ENCODE measurements around the gene PIP5K1B. TPM values are rescaled to one million over a fixed set of nuclear protein-coding genes. Genes with fewer than 3 reads are reported as not detected.

PIP5K1B gene
- total RNA-seq, 2 donors from 2014 or later = 3.9 to 7.1 TPM

- no peak for TF ChIP-seq CTCF (IDR thresholded peaks at IDR 0.05)
- Histone ChIP-seq H3K9me3 (no peaks in the 10 kb centered on the region), H3K36me3 (no peaks in the 10 kb centered on the region), H3K4me1 (ENCODE audit: control insufficient read depth in 1 of 2, low read depth in 2 of 2) (peaks cover 14 to 62% of the 10 kb centered on the region in 2 donors), H3K27ac (peak overlapping the region; percentile 48 to 57), H3K27me3 (replicated peaks; ENCODE audit: insufficient read depth) (no peaks in the 10 kb centered on the region), H3K4me3 (no peak overlapping the region)
- ATAC-seq (ENCODE audit: insufficient number of reproducible peaks, low FRiP score, low read depth) (no peak), DNase-seq (ENCODE audit: low spot score) (no peak)
Measured at GRCh38 chr9:68777070-68777763, 72.2 kb downstream of the PIP5K1B start.

- H3K27ac ChIP-seq = peak overlapping the region in 1 of 2 donors; percentile 93
- TF ChIP-seq CTCF (IDR thresholded peaks at IDR 0.05) = no peak
- no peaks in the 10 kb centered on the region for H3K9me3 ChIP-seq
- H3K27me3 ChIP-seq (replicated peaks; ENCODE audit: insufficient read depth) = no peaks in the 10 kb centered on the region
- DNase-seq (ENCODE audit: low spot score) (no peak), ATAC-seq (ENCODE audit: insufficient number of reproducible peaks, low FRiP score, low read depth) (no peak)
- H3K36me3 ChIP-seq = no peaks in the 10 kb centered on the region
- no peak overlapping the region for H3K4me3 ChIP-seq
- H3K4me1 ChIP-seq (ENCODE audit: control insufficient read depth in 1 of 2, low read depth in 2 of 2) = peaks cover 26 to 71% of the 10 kb centered on the region in 2 donors
Measured at GRCh38 chr9:68778635-68779034, 73.6 kb downstream of the PIP5K1B start.

- peak; percentile 80 for DNase-seq (ENCODE audit: low spot score)
- peaks cover 32 to 72% of the 10 kb centered on the region in 2 donors for H3K4me1 ChIP-seq (ENCODE audit: control insufficient read depth in 1 of 2, low read depth in 2 of 2)
Measured at GRCh38 chr9:68779558-68780379, 74.7 kb downstream of the PIP5K1B start.

GRCh38 chr9:68780380-68780712 is 75.3 kb downstream of the PIP5K1B start:
- TF ChIP-seq CTCF (IDR thresholded peaks at IDR 0.05) = no peak
- H3K9me3 ChIP-seq = no peaks in the 10 kb centered on the region
- no peak for ATAC-seq (ENCODE audit: insufficient number of reproducible peaks, low FRiP score, low read depth)
- no peaks in the 10 kb centered on the region for H3K27me3 ChIP-seq (replicated peaks; ENCODE audit: insufficient read depth)
- no peaks in the 10 kb centered on the region for H3K36me3 ChIP-seq
- peak overlapping the region; percentile 86 for H3K4me3 ChIP-seq
- H3K27ac ChIP-seq = peak overlapping the region; percentile 93 to 96
- no peak for DNase-seq (ENCODE audit: low spot score)
- H3K4me1 ChIP-seq (ENCODE audit: control insufficient read depth in 1 of 2, low read depth in 2 of 2) = peaks cover 35 to 72% of the 10 kb centered on the region in 2 donors

More at GRCh38 chr9:68779558-68780379, 74.7 kb downstream of the PIP5K1B start:
- no peaks in the 10 kb centered on the region for H3K9me3 ChIP-seq
- peak overlapping the region; percentile 86 for H3K4me3 ChIP-seq
- no peaks in the 10 kb centered on the region for H3K27me3 ChIP-seq (replicated peaks; ENCODE audit: insufficient read depth)
- H3K27ac ChIP-seq = peak overlapping the region; percentile 93 to 96
- H3K36me3 ChIP-seq = no peaks in the 10 kb centered on the region
- peak; percentile 90 for ATAC-seq (ENCODE audit: insufficient number of reproducible peaks, low FRiP score, low read depth)
- no peak for TF ChIP-seq CTCF (IDR thresholded peaks at IDR 0.05)

- DNase-seq (ENCODE audit: low spot score) = no peak
- no peaks in the 10 kb centered on the region for H3K9me3 ChIP-seq
Measured at GRCh38 chr9:68780720-68781119, 75.7 kb downstream of the PIP5K1B start.

More at GRCh38 chr9:68780720-68781119, 75.7 kb downstream of the PIP5K1B start:
- Histone ChIP-seq H3K4me3 (peak overlapping the region; percentile 86), H3K36me3 (no peaks in the 10 kb centered on the region), H3K4me1 (ENCODE audit: control insufficient read depth in 1 of 2, low read depth in 2 of 2) (peaks cover 38 to 72% of the 10 kb centered on the region in 2 donors), H3K27me3 (replicated peaks; ENCODE audit: insufficient read depth) (no peaks in the 10 kb centered on the region), H3K27ac (peak overlapping the region; percentile 93 to 96)
- no peak for ATAC-seq (ENCODE audit: insufficient number of reproducible peaks, low FRiP score, low read depth)
- no peak for TF ChIP-seq CTCF (IDR thresholded peaks at IDR 0.05)
